ENCODE results near the gene BDNF.
"Not testable (repeated sequence)": the region's sequence is repeated elsewhere in the genome, so short reads cannot be mapped to it uniquely, and the experiment has no call there.

Gene BDNF

DNA sequence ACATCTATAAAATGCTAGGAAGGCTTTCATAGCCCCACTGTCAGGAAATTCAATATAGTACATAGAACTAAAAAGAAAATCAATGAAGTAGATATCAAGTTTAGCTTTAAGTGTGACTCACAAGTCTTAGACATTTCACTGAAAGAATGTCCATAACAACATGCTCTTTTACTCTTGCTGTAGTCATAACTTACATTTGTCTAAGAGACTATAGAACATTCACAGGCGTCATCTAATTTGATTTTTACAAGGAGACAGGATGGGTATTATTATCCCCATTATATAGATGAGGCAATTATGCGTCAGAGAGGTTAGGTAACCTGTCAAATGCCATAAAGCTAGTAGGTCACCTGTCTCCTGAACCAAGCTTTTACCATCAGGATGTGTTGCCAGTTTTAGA, 36.9 kb downstream of the BDNF start:
- no peak for DNase-seq

DNA sequence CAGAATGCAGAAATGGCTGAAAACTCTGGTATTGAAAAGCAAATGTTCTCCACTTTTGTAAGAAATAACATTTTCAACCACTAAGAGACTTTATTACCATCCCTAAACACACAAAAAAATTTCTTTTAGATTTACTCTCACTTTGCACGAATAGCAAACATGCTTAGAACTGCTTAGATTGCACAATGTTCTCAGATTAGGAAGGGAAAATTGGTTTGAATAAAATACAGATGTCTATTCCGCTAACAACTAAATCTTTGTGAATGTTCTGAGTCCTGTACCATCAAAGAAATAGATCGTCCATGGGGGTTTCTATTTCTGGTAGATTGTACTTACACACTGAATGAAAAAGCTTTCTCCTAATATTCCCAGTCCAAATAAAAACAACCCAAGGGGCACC, 40.1 kb downstream of the BDNF start:
- no peak for DNase-seq

DNA sequence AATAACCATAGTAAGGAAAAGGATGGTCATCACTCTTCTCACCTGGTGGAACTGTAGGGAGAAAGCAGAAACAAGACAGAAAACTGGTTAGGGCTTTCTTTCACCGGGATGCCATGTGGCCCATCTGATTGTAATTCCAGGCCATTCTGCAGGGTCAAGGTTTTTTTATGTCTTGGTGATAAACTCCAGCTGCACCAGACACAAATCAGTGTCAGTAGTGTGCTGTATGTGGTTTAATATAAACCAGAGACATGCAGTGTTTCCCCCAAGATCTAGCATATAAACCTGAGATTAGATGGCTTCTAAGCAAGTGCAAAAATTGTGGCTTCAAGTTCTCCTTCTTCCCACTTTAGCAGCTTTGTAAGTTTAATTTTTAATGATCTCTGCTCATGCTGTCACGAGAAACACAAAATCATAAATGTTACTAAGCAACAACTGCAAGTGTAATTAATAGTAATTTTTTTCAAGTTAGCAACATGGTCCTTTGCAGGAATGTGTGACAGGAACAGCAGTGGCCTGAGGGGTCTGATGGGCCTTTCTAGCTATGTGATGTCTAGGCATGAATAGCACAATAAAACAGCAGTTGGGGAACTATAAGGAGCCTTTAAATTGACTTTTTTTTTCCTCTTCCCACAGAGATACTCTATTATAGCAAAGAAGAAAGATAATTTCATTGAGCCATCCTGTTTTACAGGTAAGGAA, 41.6 kb downstream of the BDNF start:
- DNase-seq: no peak

DNA sequence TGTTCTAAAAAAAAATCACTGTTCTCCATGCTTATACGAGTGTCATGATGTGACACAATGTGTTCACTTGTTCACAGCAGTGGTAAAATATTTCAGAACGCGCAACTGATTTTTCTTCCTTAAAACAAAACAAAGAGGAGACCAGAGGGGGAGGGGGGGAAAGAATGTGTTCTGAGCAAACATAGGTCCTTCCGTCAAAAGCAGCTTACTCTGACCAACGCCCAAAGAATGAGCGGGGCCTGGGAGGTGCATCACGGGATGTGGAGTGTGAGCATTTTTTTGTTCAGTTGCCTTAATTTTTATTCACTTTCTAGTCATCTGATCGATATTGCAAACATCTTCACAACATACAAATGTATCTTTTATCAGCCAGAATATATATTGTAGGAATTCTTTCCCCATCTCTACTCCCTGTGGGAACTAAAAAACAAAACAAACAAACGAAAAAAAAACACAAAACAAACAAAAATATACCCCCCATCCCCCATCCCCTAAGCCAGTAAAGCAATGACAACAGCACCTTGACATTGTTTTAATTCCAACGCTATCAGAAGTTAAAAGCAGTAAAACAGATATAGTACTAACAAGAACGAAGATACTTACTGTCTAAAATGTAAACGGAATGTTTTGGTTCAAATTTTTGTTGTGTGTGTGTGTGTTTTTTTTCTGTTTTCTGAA, 43.3 kb downstream of the BDNF start:
- DNase-seq: no peak

DNA sequence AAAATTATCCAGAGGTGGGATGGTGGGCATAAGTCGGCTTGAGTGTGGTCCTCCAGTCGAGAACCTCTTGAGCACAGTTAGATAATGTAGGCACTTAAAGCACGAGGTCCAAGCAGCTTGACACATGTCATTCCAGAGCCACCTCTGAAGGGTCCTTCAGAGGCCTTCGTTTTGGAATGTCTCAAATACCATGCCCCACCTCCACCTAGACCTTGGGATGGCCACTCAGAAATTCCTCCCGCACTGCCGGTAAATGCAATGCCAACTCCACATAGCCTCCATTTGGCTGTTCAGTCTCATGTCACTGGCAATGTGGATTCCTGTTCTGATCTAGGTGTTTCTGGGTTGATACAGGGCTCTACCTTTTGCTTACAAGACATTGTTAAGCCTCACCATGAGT, 43.9 kb downstream of the BDNF start:
- no peak for DNase-seq

DNA sequence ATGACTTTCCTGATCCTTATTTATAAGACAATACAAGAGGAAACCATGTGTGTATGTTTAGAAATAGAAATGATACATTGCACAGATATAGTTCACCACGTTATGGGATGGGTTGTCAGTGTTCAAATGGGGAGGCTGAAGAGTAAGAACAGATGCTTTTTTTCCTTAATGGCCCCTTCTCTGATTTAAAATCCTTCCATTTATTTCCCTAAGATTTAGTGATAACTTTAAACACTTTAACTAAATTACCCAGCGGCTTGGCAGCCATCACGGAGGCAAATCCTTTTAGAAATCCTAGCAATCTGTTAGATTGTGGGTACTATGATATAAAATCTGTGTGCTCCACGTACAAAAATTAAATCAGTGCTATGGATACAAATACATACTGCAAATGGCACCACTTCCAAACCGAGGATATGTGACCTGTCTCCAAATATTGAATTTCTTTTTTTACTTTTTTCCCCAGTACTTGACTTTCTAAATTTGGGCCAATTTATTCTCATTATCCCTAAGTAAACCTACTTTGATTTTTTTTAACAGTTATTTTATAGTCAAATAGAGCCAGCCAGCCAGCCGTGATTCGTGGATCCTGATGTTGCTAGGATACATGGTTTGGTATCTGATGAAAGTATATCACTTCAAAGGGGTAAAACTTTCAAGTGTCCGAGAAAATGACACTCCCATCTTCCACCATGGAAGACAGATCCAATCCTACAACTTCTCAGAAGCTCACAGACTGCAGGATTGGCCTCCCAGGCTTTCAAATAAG, 46.1 kb downstream of the BDNF start:
- DNase-seq: no peak

DNA sequence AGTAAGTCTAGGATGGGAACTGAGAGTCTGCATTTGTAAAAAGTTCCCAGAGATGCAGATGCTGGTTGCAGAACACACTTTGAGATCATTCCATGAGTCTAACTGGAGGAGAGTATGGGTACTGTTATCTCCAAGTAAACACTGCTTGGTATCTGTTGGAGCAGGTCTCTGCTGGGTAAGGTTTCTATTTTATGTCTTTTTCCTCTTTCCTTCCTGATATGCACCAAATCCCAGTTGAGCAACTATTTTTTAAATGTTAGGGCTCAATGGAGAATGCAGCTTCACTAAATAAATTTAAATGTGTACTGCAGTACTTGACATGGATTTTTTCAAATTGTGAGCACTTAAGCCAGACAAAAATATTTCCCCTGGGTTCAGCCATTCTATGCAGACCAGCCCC, 48.5 kb downstream of the BDNF start:
- DNase-seq: no peak

DNA sequence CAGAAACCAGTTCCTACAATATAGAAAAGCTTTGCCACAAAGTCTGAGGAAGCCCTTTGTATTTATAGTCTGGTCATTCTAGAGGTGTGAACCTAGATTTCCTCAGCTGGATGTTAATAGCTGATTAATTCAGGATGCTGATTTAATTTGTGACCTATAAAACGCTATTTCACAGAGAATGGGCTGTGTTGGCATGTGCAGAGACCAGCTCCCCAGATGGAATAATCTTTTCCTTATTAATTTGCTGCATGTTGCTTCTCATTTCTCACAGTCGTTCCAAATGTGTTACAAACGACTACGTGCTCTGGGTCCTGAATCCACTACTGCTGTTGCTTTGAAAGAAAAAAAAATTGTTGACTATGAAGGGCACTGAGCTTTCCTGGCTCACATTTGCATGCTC, 49.3 kb downstream of the BDNF start:
- DNase-seq: no peak

DNA sequence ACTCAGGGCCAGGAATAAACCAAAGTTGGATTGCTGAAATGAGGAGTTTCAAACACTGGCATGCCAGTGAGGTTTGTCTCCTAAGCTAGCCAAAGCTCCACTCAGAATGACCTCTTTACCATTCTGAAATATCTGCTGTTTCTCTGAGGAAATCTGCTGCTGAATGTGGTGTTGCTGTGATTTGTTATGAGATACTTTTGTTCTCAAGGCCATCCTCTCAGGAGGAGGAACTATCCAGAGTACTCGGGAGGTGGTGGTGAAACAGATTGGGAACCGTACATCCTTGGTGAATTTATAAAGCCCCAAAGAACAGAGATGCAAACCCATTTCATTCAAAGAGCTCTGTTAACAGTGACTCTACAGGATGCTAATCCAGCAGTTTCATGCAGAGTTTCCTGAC, 50.5 kb downstream of the BDNF start:
- no peak for DNase-seq

DNA sequence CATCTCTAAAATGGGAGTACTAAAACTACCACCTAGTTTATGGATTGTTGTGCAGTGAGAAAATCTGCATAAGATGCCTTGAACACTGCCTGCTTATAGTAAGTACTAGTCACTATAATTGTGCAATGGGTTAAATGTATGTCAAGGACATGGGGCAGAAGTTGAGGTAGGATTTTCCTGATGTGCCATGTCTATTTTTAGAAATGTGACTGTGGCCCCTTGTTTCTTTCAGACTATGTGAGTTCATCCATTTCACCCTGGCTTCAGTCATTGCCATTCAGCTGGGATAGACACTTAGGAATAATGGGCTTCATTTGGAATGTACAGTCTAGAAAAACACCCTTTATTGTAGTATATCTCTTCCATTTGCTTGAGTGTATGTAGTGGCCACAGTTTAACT, 51.4 kb downstream of the BDNF start:
- no peak for DNase-seq

DNA sequence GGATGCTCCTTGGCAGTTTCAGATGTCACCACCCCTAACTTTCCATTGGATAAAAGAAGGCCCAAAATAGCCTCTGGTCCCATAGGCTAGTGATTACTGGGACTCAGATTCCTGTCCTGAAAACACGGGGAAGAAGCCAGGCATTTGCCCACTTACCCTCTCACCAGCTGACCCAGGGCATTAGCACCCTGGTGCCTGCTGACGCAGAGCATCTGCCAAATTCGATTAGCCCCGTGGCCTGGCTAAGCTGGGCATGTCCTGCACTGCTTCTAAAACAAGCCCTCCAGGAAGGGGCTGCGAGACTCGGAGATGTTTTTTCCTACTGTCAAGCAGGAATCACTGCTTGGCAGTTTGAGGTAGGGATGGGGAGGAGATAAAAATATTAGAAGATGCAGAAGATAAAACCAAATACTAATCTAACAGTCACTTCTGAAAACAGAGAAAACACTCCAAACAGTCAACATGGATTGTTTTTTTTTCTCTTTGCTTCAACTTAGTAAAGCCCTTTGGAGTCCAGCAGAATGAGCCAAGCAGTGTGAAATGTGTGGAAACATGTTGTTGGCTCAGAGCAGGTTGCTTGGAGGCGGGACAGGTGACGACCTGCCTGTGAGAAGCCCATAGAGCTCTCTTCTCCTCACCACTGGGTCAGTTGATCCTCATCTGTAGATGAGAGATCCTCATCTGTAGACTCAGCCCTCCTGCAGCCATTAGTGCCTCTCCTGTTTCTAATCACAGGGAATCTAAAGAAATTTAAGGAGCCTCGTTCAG, 54.0 kb downstream of the BDNF start:
- DNase-seq: no peak

DNA sequence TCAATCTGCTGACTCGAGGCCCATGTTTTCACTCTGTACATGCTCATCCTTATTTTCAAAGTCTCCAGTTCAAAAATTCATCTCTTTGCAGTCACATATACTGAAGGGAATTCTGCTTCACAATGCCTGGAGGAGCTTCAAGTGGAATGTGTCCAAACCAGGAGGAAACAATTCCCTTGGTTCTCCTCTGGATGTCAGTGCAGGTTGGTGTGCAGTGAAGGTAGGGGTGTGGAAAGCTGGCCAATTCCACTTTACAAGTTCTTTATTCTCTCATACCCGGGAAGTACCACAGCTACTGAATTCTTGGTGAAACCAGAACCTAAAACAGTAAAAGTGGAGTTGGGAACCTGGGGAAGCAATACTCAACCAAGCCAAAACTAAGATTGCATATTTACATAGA, 57.3 kb downstream of the BDNF start:
- DNase-seq: no peak

DNA sequence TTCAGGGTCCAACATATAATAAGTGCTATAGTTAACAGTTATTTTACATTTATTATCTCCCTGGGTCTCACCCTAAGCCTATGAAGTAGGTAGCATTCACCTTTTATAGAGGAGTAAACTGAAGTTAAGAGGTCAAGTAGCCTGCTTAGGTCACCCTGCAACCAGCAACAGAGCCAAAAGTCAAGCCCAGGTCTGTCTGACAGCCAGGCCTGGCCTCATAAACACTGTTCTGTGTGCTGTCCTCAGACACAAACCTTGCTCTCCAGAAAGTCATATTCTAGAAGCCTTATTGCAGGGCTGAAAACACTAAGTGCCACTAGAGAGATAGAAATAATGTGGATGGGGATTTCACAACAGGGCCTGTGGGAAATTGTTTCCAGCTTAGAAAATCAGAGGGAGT, 59.3 kb downstream of the BDNF start:
- no peak for DNase-seq

DNA sequence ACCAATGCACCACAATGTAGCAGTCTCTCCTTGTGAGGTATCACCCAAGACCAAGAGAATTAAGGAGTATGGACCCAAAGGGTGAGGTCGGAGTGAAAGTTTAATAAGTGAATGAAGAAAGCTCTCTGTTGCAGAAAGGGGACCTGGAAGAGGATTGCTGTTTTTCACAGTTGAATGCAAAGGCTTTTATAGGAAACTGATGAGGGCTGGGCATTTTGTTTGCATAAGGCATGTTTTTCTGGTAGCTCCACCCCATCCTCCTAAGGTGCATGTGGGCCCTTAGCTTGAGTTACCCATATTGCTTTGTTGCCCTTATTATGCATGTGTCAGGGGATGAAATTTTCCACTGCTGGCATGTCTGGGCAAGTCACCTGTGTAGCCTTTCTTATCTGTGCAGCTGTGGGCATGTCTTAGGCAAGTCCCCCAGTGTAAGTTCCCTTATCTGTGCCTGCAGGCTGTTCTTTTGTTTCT, 64.7 kb downstream of the BDNF start:
- DNase-seq: no peak

DNA sequence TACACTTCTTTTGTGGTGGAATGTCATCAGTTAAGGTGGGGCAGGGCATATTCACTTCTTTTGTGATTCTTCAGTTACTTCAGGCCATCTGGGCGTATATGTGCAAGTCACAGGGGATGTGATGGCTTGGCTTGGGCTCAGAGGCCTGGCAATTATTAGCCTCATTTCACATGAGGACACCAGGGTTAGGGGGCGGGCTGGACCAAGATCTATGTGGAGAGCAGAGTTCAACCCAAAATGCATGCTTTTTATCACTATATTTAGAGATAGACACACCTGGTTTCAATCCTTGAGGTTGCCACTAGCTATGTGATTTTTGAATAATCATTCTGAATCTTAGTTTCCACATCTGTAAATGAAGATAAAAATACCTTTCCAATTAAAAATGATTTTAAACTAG, 65.5 kb downstream of the BDNF start:
- DNase-seq: not testable (repeated sequence)

DNA sequence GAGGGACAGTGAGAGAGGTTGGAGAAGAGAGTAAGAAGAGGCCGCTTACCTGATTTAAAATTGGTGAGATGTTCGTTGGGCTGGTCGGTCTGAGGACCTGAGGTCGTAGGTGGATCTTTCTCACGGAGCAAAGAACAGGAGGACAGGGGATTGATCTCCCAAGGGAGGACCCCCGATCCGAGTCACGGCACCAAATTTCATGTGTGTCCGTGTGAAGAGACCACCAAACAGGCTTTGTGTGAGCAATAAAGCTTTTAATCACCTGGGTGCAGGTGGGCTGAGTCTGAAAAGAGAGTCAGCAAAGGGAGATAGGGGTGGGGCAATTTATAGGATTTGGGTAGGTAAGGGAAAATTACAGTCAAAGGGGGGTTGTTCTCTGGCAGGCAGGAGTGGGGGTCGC, 66.0 kb downstream of the BDNF start:
- not testable (repeated sequence) for DNase-seq

DNA sequence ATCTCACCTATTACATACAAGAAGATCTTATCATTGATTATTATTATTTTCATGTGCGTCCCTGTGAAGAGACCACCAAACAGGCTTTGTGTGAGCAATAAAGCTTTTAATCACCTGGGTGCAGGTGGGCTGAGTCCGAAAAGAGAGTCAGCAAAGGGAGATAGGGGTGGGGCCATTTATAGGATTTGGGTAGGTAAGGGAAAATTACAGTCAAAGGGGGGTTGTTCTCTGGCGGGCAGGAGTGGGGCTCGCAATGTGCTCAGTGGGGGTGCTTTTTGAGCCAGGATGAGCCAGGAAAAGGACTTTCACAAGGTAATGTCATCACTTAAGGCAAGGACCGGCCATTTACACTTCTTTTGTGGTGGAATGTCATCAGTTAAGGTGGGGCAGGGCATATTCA, 71.2 kb downstream of the BDNF start:
- not testable (repeated sequence) for DNase-seq

DNA sequence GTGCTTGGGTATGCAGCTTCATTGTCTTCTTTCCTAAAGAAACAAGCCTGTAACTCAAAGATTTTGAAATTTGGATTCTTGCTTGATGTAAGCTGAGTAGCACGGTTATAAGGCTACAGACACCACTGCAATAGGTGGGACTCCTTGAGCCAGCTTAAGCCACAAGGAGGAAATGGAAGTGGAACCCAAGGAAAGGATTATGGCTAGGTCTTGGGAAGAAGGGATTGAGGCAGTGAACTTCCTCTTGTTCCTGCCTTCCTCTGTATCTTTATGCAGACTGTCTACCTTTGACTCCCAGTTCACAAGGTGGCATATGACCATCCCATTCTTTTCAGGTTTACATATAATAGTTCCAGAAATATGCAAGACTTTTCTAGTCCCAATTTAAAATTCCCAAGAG, 72.3 kb downstream of the BDNF start:
- no peak for DNase-seq

DNA sequence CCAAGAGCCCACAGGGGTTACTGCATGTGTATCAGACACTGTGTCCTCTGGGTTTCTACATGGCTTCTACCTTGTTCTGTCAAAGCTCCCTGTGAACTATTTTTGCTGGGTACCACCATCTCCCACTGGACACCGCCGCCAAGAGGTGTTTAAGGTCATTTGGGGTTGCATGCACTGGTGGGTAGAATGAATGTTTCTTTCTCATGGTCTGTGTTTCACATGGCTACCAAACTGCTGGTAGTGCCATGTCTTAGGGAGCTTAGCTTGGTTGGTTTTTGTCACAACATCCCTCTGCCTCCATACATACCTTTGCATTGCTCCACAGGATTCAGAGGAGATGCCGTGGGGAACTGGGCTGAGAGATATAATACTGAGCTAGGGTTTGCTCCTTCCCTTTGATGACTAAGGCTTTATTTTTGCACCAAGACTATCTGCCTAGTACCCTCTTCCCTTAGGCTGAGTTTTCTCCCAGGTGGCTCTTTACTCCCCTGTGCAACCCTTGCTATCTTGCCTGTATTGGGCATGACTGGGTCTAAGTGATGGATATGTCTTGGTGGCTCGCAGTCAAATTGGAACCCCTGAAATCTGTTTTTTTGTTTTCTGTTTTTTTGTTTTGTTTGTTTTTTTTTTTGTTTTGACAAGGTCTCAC, 73.2 kb downstream of the BDNF start:
- no peak for DNase-seq

DNA sequence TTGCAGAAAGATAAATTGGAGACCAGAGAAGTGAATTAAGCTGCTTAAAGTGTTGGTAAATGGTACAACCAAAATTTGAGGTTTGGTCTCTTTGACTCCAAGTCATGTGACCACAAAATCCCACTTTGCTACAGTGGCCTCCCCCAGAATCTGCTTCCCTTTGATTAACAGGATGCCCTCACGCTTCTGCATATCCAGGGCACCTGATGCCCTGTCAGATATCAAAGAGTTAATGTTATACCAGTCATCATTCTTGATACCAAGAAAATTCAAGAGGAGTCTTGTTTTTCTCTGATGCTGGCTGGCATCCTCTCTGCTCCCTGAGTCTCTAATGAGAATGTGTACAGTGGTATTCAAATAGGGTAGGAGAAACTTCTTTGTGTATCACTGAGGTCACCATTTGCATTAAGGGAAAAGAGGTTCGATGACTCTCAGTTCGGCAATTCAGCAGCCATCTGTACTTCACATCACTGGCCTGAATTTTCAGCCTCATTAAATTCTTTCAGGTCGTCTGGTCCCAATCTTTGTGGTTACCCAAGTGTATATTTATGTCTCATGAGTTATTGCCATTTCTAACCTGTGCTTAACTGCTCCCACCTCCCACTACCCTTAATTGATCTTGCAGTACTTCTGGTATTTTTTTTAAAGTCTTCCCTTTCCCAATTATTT, 73.9 kb downstream of the BDNF start:
- no peak for DNase-seq

DNA sequence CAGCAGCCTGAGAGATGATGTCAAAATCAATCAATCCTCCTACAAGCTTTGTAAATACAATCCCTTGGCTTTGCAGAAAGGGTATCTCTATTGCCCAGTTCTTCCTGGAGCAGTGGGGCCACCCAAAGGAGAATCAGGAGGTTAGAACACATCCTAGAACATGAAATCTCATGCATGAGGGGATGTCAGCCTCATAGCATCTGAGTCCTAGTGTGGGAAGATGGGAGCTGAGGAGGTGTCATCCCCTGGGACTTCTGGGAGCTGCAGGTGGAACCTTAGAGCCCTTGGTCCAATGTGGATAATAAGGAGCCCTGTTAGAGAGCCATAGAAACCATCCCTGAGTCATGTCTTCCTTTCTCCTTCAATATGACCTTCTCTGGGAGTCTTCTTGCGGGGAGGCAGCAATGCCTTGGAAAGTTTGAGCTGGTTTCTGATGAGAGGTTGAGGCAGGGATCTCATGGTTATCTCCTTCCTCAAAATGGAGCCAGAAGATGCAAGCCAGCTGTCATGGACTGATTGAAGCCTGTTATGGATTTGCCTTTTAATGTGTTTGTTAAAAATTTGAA, 74.8 kb downstream of the BDNF start:
- DNase-seq: no peak
